Activated naive CD4-positive, alpha-beta T cell treated with anti-CD3 and anti-CD28 coated beads, Interleukin-2, amount 50 U/mL, for 16 hours (primary cell): ENCODE results near the gene PDE2A.

Experiments used
- DNase-seq: peaks from one replicate; pipeline ENCODE4 v3.0.0-alpha.2; 2020

The PDE2A gene

DNA sequence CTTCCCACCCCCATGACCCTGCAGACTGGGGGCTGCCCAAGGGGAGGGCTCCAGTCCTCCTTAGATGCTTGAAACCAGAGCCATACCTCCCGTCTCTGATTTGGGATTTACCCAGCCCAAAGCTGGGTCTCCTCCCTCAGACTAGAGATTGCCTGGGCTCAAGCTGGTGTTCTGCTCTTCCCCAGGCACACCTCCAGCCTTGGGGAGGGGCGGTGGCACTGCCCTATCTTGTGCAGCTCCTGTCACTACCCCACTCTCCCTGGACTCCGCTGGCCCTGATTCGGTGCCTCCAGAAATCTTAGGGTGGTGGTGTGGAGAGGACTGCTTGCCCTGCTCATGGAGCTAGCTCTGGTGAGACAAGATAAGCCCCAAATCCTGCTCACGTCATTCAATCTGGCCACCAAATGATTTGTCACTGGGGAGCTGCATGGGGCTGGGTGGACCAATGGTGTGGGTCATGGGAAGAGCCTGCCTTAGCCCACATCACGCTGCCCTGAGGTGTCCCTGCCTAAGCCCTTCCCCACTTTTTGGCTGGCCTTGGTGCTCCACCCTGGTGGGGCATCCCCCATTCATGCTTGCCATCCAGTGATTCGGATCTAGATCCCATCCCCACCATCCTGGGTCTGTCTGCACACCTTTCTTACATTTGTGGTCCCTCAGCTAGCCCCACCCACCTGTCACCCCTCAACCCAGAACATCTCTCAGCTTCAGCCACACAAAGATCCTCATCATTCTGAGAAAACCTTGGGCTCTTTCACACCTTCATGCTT, 87.7 kb downstream of the PDE2A start:
- no peak for DNase-seq

DNA sequence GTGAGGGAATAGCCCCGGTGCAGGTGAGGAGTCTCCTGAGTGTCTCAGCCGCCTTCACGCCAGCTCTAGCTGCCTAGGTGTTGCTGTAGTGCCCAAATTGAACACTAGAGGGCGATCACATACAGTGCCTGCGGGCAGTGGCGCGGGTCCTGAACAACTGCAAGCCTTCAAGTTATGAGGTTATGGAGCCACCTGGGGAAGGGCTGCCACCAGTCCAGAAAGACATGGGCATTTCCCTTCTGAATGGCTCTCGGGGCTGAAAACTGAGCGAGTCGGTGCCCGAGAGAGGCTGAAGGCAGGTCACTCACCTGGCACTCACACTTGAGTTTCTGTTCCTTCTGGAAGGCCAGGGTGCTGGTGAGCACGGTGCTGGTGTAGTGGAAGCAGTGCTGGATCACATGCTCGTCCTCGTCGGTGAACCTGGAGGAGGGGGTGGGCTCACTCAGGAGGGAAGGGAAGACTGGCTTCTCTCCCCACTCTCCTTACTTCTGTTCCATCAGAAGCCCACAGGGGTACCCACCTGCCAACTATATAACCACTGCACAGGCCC, 88.4 kb downstream of the PDE2A start:
- peak; percentile 51 for DNase-seq

DNA sequence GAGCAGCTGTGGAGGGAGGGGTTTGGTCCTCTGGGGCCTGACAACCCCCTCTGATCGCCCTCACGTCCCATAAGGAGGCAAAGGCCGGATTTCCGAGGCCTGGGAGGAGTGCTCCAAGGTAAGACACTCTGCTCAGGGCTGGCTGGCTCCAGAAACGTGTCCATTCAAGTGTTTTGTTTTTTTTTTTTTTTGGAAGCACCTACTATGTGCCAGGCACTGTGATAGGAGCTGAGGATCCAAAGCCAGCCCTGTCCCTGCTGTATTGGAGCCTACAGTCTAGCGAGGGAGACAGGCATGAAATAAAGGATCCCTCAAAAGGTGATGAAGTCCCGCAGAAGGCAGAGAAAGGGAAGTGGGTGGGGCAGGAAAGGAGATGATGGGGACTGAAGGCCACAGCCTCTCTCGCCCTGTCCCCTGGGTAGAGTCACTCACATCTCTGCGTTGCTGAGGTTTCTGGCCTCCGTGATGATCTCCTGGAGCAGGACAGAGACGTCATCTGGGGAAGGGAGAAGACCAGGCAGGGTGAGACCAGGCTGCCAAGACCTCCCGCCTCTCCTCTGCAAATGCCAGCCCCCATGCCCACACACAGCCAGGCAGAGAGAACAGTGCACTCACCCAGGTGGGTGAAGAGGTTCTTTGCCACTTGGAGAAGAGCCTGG, 89.2 kb downstream of the PDE2A start:
- no peak for DNase-seq

DNA sequence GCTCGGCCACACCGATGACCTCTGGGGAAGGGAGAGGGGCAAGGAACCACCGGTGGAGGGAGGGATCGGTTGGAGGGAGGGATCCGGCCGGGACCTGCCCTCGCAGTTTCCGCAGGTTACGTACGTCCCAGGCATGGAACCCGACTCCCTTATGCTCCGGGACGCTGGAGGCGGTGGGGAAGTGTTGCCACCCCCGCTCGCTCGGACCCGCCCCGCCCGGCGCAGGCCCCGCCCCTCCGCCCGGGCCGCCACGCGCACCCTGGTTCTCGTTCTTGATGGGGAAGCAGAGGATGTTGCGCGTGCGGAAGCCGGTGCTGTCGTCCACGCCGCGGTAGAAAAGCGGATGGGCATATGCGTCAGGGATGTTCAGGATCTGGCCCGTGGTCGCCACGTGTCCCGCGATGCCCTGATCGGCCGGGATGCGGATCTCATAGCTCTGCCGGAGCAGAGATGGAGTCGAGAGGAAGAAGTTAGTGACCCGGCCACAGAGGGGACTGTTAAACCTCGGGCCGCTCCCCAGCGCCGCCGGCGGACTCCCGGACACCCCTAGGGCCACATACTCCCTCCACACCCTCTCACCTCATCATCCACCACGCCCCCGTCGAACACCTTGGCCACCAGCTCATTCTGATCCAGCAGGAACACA, 89.8 kb downstream of the PDE2A start:
- DNase-seq: peak; percentile 64

DNA sequence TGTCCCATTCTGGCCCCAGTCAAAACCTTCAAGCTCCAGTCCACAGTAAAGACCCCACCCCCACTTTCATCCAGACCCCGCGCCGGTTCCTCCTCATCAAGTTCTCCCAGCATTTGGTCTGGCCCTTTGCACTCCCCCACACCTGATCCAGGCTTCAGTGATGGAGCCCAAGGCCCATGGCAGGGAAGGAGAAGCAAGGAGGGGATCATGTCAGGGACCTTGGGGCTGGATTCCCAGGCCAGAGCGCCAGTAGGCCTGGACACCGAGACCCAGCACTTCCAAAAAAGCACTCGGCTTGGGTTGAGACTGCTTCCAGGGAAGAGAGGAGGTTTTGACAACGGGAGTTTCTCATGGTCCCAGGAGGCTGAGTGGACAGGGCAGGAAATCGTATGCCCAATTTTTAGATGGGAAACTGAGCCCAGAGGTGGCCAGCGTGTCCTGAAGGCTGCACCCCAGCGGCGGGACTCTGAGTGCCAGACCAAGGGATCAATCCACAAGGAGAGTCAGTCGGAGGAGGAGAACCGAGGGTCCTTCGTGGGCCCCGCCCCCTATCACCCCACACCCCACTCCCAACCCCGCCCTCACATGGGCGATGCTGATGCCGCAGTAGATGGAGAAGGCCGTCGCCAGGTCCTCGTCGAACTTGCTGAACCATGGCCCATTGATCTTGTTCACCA, 90.5 kb downstream of the PDE2A start:
- no peak for DNase-seq

DNA sequence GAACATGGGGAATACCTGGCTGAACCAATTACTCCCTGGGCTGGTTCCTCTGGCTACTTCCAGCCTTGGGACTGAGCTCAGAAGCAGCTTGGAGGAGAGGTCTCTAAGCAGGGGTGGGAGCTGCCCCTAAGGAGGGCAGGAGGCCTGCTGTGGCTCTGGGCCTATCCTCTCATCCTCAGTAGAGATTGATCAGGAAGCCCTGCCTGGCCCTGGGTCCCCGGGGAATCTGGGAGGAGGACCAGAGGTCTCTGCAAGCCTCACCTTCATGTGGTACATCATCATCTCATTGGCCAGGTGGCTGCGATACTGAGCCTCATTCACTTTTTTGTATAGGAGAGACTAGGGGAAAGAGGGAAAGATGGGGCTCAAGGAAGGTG, 91.1 kb downstream of the PDE2A start:
- no peak for DNase-seq

DNA sequence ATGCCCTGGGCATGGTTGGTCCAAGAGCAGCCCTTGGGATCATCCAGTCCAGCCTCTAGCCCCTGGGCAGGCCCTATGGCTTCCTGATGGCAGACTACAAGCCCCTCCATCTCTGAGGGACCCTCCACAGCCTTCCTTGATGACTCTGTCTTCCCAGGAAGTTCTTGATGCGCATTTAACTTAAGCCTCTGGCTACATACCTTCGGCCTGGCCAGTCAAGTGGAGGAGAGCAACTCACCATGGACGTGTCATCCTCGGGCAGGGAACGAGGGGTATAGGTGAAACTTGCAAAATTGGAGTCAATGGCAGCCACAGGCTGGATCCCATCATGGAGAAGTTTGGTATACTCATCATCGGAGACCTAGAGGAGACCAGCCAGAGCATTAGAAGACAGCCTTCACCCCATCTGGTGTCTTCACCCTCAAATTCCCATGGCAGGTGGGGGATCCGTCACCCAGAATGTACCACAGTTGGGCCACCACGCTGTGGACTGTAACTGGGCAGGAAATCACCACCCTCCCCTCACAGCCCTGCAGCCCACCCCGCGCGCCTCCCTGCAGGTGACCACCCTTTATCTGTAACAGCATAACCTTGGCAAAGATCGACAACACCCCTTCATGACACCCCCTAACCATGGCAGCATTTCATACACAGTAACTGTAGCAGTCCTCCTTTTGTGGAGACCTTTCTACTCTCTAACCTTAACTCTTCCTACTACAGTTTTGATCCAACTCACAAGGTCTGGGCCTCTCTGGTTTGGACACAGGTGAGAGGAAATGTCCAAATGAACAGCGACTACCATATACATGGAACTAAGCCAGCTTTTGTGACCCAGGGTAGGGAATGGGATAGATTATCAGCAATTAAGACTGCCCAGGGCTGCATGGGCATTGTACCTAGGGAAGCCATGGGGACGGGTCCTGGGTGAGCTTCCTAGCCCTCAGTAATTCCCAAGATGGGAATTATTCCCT, 91.7 kb downstream of the PDE2A start:
- no peak for DNase-seq

DNA sequence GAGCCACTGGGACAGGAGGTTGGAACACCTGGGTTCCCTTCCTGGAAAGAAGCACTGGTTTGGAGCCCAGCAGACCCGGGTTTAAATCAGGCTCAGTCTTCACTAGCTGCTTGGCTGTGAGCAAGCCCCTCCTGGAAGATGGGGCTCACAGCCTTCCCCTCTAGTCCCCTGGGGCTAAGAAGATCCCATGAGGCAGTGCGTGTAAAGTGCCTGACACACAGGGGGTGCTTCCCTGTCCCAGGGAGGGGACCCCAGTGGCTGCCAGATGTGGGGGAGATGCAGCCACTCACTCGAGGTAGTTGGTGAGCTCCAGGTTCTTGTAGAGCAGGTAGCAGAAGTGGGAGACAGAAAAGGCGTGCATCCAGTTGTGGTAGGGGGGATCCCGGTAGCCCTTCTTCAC, 93.2 kb downstream of the PDE2A start:
- DNase-seq: no peak

DNA sequence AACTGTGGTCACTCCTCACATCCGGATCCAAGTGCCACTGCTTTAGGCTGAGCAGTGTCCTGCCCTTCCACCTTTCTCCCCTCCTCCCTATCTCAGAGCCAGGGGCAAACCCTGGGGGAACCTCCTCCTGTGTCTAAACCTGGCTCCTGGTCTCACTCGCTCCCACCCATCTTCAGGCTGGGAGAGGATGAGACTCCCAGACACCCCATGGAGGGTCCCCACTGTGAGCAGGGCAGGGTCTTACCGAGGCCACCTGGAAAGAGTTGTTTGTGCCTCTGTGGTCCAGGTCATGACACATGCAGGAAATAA, 93.6 kb downstream of the PDE2A start:
- no peak for DNase-seq

DNA sequence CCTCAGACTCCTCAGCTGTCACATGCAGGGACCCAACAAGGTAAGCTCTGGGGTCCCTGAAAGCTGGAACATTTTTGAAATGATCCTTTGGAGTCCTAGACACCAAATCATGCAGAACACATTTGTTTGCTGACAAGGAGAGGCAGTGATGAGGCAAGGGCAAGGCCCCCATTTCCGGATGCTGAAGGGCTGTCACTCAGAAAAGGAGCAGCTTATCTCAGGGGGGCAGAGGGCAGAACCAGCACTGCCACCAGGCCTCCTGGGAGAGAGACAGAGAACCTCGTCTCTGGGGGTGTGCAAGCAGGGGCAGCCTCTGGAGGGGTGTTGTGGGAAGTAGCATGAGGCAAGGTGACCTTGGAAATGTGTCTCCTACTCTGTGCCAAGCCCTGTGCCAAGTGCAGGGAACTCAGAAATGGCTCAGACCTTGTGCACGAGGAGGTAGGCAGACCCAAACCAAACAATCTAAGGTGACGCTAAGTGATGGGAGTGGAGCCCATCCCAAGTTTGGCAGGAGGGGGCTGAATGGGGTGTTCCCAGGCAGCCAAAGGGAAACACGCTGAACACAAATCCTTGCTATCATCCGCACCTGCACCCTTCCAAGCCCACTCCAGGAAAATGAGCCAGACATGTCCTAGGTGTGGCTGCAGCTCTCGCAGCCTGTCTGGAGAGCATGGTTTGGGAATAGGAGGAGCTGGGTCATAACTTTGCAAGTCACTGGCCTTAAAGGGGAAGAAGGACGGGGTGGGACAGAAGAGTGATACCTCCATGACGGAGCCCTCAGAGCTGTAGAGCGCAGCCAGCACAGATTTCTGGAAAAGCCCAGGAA, 94.2 kb downstream of the PDE2A start:
- DNase-seq: no peak

DNA sequence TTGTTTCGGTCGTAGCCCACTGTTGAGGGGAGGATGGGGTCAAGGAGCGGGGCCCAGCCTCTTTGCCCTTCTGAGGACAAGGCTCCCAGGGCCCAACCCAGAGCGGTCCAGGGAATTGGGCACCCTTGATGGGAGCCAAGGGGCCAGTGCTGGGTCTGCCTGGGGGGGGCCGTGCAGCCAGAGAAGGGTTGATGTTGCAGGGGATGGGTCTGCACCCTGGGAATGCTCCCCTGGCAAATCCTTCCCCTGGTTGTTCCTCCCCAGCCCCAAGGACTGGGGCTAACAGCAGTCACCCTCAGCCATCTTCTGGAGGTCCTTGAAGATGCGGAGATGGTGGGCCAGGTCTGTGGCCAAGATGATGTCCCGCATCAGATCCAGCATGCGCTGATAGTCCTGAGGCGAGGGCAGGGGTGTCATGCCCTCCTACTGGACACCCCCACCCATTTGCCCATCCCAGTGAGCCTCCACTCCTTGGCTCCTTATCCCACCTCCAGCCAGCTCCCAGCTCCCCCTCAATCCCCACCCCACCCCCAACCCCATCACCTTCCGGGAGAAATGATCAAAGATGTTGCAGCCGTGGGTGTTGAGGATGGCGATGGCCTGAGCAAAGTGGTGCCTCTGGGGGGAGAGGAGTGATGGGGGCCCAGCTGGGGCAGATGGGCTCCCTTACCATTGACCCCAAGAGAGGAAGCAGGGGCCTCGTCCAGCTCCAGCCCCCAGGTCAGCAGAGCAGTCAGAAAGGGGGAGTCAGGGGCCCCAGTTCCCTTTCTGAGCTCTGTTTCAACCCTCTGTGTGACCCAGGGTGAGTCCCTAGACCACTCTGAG, 95.0 kb downstream of the PDE2A start:
- no peak for DNase-seq

DNA sequence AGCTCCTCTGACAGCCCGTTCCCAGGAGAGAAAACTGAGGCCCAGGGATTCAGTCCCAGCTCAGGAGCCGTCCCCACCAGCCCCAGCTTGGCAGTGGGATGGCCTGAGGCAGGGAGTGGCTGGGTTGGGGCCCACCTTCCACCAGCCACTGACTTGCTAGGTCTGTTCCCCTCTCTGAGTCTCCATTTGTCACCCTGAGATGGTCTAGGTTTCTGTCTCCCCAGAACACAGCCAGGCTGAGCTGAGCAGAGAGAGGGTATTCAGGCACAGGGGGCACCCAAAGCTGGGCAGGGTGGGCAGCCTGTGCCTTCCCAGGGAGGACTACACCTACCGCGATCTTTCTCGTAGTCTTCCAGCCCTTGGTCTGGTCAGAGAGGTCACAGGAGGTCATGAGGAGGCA, 95.7 kb downstream of the PDE2A start:
- DNase-seq: no peak

DNA sequence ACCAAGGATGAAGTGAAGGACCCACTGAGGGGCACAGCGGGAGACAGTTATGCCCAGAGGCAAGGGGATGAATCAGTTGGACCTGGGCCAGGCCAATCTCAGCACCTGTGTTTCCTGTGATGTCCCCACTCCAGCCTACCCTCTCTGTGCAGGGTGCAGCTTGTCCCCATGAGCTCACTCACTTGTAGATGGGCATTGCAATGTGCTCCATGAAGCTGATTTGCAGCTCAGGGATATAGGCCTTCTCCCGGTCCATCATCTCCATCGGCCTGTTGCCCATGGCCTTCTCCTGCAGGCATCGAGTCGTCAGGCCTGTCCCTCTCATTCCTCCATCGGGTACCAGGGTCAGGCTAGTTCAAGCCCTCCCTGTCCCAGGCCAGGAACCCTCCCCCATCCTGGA, 96.2 kb downstream of the PDE2A start:
- DNase-seq: no peak

DNA sequence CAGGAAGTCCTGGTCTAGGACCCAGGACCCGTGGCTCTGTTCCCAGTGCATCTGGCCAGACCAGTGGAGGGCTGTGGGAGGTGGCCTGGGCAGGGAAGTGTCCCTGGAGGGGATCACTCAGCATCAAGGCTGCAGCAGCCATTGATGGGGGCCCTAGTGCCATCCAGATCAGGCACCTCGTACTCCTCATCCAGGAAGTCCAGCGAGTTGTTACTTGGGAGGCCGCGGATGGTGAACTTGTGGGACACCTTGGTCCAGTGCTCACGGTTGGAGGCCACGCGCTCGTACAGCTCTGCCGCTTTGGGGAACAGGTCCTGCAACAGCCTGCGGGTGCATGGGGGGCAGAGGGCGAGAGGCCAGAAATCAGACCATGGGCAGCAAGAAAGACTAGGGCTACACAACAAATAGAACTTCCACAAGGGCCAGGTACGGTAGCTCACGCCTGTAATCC, 96.9 kb downstream of the PDE2A start:
- no peak for DNase-seq

DNA sequence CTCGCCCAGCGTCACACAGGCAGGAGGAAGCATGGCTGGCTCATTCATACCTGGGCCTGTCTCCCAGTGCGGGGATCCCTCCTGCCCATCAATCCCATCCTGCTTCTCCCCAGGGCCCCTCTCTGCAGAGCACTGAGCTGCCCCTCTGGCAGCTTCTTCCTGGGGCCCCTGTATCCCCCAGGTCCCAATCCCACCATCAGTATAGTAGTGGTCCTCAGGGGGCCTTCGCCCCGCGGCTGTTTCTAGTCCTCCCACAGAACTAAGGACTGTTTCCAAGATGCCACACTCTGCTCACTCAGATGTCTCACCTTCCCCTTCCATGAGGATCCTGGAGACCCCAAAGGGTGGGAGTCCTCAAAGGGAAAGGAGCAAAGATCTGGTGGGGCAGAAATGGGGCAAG, 97.6 kb downstream of the PDE2A start:
- no peak for DNase-seq

DNA sequence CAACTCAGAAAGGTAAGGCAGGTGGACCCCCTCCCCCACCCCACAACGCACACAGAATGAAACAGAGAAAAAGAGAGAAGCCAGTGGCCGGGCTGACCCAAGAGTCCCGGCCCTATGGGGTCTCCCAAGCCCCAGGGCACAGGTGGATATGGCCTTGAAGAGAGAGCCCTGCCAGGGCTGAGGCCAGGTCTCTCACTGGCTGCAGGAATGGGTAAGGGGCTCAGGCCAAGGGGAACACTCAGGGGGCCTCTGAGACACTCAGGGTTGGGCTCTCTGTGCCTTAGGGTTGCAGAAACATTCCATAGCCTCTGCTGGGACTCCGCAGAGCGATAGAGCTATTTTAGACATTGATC, 98.0 kb downstream of the PDE2A start:
- DNase-seq: no peak

DNA sequence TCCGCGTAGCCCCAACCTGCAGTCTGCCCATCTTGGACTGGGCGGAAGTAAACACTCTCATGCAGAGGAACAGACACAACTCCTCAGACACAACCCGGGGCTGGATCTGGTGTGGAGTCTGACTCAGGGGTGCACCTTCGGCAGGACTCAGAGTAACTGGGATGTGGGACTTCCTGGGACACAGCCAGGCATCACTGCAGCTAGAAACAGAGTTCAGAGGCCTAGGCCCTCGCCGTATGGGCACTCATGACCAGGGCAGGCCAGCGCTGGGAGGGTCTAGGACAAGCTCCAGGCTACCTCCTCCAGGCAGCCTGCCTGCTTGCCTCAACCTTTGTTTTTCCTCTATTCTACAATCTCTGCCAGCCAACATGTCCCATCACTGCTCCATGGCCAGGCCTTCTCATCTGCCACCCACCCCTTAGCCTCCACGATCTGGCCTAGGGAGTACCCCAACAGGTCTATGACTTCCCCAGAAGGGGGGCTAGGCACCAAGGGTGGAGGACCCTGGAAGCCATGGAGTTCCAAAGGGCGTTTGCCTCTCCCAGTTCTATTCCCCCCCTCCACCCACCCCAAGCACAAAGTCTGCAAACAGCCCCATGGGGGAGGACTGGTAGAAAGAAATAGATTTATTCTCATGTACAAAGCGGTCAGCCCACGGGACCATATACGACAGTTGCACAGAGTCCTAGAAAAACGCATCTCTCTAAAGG, 98.5 kb downstream of the PDE2A start:
- no peak for DNase-seq

DNA sequence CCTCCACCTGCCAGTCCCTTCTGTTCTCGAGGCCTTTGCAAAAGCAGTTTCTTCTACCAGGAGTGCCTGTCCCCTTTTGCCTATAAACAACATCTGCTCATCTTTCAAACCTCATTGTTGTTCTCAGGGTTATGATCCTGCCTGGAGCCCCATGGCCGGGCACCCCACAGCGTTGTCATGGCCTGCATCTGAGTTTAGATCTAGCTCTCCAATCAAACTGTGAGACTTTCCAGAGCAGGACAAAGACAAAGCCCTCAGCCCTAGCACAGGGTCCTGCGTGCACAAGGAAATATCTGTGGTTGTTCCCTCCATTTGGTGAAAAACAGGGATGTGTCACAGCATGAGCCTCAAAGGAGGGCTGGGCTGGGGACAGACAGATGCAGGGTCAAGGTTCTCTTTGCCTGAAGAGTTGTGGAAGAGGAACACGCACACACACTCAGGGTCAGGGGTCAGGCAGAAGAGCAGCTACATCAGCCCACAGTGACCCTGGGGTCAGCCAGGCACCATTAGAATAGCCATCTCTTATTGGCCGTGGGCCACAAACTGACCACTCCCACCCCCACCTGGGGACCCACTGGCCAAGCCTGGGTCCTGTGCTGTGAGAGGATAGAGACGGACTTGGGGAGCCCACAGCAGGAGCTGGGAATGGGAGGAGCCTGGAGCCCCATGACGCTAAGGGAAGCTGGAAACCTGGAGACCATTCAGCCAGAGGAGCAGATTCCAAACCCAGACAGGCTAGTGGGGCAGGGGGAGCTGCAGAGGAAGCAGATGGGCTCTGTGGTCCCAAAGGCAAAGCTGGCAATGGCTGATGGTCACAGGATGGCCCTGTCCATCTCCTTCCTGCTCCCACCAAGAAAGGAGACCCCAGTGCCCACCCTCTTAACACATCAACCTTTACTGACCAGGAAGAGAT, 99.4 kb downstream of the PDE2A start:
- no peak for DNase-seq
